Raji (cell line): ENCODE measurements around the gene CDC20B.

Experiments used
- POLR2A ChIP-seq: IDR thresholded peaks from 2 replicates; pipeline ENCODE4 v1.6.1; 2011; ENCODE audit warnings: low read depth, low read length, control low read depth; ENCODE audit not compliant: insufficient read depth

Gene CDC20B

DNA sequence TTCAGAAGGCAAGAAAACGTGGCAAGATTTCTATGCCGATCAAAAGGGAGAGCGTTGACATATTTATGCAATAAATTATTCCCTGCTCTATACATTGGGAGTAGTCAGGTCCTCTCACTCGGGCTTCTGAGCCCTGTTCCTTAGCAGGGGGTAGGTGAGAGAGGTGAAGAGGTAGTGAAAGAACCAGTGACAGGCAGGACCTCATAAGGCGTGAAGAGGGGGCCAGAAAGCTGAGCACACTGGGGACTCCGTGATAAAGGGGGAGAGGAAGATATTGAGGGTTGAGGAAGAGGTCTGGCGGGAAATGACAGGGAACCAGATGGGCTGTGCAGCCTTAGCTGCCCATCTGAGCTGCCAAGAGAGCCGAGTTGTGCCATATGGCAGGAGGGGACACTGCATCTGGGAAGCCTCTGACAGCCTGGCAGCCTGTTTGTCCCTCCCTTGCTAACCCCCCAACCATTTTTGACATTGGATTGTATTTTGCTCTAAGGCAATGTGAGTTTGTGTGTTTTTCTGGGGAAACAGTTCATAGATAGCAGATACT is 782 bp upstream of the CDC20B start:
- TF ChIP-seq POLR2A: no peak

DNA sequence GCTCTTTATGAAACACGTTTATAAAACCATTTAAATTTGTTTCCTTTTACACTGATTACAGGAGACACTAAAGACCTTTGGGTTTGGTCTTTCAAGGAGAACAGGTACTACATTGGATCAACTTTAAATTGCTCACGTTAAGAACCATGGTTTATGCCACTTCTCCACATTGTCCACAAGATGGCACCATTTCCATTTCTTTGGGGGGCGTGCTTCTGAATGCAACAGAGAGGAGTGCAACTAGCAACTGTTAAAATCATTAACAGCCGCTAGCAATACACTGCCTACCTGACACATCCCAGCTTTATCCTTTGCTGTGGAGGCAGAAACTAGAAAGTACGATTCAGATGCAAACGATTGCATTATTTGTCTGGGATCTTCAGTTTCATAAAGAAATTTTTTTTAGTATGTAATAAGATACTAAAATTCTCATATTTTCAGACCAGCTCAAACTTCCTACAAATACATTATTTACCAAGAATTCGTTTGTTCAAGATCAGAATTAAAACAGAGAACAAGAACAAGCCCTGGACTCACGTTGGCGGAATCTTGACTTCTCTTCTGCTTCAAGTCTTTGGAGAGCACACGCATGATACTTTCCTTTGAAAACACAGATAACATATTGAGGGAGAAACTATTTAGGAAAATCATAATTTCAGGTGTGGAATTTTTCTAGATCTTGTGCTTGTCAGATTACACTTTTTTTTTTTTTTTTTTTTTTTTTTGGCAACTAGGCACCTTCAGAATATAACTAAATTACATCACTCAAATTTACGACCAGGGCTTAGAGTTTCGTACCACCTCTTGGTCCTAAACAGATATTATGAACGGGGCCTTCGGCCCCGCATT is 702 bp downstream of the CDC20B start:
- no peak for TF ChIP-seq POLR2A

DNA sequence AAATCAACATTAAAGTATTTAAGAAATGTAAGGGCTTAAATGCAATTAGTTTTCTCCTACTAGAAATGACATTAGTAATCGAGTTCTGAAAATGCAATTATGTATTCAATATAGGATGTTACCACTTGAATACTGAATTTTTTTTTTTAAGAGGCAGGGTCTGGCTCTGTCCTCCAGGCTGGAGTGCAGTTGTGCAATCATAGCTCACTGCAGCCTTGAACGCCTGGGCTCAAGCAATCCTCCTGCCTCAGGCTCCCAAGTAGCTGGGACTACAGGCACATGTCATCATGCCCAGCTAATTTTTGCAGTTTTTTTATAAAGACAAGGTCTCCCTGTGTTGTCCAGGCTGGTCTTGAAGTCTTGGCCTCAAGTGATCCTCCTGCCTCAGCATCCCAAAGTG is 1.5 kb downstream of the CDC20B start:
- TF ChIP-seq POLR2A: no peak

DNA sequence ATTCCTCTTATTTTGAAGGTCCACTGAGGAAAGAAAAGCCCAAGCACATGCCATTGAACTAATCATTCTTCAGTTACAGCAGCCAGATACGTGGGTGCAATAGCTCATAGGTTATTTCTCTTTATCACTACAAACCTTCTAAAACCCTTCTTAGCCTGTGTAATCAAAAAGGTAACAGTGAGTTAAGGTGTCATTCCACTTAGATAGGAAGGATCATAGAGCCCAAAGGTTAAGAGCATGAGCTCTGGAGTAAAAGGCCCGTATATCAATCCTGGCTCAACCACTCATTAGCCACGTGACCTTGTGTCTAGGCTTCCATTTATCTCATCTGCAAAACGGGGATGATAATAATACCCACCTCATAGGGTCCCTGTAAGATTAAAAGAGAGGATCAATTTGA is 10.3 kb downstream of the CDC20B start:
- no peak for TF ChIP-seq POLR2A

DNA sequence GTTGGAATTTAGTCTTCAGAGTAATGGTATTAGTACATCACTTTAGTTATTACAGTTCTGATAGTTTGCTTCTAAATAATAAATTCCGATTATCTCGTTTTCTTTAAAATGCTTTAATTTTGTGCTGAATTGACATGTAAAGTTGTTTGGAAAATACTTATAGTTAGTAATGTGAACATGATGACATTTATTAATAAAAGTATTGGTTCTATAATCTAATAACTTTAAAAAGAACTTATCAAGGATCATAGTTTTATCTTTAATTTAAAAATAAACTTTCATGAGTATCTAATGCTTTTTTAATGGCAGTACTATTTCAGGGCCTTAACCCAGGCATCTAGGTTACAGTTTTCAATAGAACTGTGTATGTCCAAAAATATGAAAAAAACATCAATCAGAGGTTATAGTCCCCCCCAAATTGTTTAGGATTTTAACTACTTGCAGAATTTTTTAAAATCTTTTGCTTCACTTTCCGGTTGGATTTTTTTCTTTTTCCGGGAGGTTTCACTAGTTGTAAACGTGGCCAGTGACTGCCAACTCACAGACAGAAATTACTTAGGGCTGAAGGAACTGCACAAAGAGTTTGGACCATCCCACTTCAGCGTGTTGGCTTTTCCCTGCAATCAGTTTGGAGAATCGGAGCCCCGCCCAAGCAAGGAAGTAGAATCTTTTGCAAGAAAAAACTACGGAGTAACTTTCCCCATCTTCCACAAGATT is 12.3 kb downstream of the CDC20B start:
- TF ChIP-seq POLR2A: no peak

DNA sequence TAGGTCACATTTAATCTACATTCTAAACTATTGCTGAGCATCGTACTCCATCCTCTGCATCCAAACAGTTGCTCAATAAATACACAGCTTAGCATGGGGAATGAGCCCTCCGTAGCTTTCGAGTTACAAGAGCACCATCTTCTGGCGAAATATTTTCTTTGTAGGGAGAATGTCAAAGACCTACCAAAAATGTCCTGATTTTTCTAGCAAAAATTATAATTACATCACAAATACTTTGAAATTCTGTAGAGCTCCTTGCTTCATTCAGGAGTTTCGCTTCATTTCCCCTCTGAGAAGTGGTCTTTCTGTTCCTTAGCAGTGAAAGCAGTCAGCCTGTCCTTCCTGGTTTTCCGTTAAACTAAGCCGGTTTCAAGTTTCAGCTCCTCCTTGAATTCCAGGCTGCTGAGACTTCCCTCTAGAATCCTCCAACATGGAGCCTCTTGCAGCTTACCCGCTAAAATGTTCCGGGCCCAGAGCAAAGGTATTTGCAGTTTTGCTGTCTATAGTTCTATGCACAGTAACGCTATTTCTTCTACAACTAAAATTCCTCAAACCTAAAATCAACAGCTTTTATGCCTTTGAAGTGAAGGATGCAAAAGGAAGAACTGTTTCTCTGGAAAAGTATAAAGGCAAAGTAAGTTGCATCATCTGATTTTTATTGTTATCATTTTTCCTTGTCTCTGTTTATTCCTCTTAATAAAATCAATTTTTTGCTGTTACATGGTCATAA is 13.0 kb downstream of the CDC20B start, which contains the start of gene GPX8:
GPX8 (plus strand) TSS at position 409 of the 730 bp plus-strand sequence; CDS start at position 431, 22 bp downstream.
- no peak for TF ChIP-seq POLR2A

DNA sequence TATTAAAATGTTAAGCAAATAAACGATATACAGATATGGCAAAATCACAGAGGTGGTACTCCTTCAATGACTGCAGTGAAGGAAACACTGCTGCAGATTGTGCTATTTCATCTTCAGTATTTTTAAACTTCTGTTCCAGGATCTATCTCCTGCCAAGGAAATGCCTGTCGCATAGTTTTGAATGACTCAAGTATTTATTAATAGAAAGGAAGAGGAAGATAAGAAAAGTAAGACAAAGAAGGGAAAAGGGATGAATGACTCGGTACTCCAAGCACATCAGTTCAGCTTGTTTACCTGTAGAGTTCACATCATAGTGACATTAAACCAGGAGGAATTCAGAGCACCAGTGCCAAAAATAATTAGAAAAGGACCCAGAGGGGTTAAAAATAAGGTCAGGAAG is 18.1 kb downstream of the CDC20B start:
- TF ChIP-seq POLR2A: no peak

DNA sequence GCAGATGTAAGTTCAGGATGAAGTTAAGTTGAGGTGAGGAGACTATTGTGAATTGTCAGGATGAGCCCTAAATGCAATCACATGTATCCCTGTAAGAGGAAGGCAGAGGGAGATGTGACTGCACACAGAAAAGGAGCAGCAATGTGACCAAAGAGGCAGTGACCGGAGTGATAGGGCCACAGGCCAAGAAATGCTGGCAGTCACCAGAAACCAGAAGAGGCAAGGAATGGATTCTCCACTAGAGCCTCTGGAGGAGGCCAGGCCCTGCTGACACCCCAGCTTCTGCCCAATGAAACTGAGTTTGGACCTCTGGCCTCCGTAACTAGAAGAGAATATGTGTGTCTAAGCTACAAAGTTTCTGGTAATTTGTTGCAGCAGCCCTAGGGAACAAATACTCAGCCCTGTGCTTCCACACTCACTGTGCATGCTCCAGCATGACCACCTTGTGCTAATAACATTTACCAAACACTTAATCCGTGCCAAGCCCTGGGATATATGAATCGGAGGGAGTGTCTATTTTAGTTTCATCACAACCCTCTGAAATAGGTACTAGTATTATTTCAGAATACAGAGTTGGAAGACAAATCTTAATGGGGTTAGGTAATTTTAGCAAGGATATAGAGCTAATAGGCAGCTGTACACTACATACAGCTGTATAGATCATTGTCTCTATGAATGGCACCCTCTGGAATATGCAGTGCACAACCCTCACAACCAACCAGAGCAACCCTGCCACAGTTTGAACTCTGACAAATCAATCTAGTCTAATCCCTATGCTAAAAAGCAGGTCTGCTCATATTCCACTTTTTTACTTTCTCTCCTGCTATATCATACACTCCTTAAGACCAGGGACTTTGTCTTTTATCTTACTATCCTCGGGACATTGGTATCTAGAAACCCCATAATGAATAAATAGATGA is 20.8 kb downstream of the CDC20B start:
- TF ChIP-seq POLR2A: no peak

DNA sequence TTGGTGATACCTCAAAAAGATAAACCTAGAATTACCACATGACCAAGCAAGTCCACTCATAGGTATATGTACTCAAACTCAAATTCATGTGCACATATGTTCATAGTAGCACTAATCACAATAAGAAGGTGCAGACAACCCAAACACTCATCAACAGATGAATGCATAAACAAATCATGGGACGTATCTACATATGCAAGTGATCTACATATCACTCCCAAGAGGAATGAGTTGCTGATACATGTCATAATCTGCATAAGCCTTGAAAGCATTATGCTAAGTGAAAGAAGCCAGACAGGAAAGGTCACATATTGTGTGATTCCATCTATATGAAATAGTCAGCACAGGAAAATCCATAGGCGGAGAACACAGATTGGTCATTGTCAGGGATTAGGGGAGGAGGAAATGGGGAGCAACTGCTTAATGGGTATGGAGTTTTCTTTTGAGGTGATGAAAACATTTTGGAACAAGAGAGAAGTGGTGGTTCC is 23.6 kb downstream of the CDC20B start:
- no peak for TF ChIP-seq POLR2A

DNA sequence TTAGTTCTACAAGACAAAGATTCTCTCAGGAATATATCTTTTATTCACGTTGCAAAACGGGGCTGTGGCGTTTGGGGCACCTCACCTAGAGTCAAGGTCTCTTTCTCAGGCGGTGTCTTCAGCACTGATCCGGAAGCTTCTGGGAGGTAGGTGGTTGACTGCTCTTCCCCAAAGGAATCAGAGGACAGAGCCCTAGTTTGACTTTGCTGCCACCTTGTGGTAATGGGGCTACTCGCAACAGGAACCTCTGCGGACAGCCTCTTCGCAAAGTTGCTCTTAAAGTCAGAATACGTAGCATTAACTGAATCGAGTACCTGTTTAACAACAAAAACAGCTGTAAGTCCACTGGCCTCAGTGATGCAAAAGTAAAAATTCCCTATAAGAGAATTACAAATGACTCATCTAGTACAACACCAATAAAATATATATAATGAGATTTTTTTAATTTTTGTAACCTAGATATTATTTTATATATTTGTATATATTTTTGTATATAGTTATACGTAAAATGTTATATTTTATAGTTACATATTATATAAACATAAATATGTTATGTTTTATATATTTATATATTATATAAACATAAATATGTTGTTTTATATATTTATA is 26.3 kb downstream of the CDC20B start:
- no peak for TF ChIP-seq POLR2A

DNA sequence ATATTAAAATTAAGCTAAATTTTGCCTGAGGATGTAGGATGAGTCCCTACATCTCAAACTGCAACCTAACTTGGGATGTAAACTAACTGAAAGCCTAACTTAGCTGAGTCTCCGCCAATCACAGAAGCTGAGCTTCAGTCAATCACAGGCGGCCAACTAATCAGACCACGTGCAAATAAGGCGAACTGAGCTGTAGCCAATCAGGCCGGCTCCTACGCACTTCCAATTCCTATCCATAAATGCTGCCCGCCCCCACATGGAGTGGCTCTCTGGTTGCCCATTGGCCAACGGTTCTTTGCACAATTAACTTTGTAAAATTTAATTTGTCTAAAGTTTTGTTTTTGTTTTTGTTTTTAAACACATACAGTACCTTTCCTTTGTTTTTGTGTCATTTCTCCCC is 26.9 kb downstream of the CDC20B start:
- TF ChIP-seq POLR2A: no peak

DNA sequence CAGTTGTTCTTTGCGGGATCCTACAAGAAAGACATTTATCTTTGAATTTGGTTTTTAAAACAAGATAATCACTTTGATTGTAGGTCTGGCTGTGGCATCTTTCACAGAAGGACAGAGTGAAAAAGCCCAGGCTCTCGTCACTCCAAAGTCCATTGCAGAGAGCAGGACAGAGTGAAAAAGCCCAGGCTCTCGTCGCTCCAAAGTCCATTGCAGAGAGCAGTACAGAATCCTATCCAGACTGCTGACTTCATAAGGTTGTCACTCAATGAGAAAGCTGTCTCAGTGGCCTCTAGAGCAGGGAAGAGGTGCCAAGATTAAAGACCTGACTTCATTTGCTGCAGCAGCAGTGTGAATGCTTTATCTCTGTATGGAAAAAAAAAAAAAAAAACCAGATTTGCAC is 29.4 kb downstream of the CDC20B start:
- TF ChIP-seq POLR2A: no peak

DNA sequence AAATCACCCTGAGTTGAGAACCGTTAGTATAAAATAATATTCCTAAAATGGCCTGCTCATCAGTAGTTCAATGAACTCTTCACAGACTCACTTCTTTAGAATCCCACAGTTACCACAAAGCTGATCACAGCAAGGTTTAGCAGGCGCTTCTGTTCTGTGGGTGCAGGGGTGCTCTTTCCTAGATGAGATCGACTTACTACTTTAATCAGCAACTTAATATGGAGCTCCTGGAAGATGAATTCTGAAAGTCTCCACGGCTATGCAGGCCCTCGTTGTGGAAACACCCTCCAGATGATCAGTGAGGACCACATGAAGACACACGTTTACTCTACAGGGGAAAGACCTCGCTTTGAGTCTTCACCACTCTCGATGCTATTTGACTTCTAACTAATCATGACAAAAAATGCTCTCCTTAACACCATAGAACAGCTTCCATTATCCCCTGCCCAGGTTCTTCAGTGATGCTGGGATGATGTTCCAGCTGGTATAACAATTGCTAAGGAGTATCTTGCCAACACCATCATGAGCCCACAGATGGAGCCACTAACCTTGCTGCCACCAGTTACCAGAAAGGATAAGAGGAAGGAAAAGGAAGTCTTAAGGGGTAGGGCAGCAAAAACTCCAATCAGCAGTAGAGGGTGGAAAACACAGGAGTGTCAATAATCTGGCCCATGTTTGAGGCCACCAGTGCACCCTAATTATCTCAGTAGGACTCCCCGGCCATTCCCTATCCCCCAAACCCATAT is 30.9 kb downstream of the CDC20B start:
- no peak for TF ChIP-seq POLR2A
